Fibroblast of the aortic adventitia (primary cell): ENCODE results near the gene PARK7. TPM values are rescaled to one million over a fixed set of nuclear protein-coding genes. Genes with fewer than 3 reads are reported as not detected.

Experiments
- DNase-seq: peaks from one replicate; pipeline ENCODE4 v3.0.0-alpha.2; 2010; ENCODE audit warnings: low read depth
- H3K4me3 ChIP-seq: 2 replicates; pipeline ENCODE4 v1.5.1; 2011; ENCODE audit warnings: low read depth, mild to moderate bottlenecking, control low read depth, low read length, moderate library complexity
- CTCF ChIP-seq: IDR thresholded peaks from 2 replicates; pipeline ENCODE4 v1.5.1; 2011; ENCODE audit warnings: mild to moderate bottlenecking, low read length, control low read depth, inconsistent platforms; ENCODE audit not compliant: insufficient read depth
- total RNA-seq: library from RNA; depleted of rRNA; stranded (reverse); fragments of >200 nt; gene quantifications from 2 replicates; pipeline ENCODE4 v1.2.3, GENCODE V29; 2012; ENCODE audit warnings: low replicate concordance

PARK7 gene
- total RNA-seq, 1 donor: 243 TPM

GRCh38 chr1:8023287-8023994, 61.9 kb downstream of the PARK7 start:
- DNase-seq: no peak

GRCh38 chr1:8023995-8024313, 62.4 kb downstream of the PARK7 start:
- peak overlapping the region; percentile 86 for H3K4me3 ChIP-seq
- DNase-seq: no peak
- TF ChIP-seq CTCF: no peak

More at GRCh38 chr1:8023287-8023994, 61.9 kb downstream of the PARK7 start:
- no peak for TF ChIP-seq CTCF
- peak overlapping the region; percentile 86 for H3K4me3 ChIP-seq

GRCh38 chr1:8024329-8024728, 62.8 kb downstream of the PARK7 start:
- DNase-seq: no peak
- H3K4me3 ChIP-seq: peak overlapping the region; percentile 86
- no peak for TF ChIP-seq CTCF

GRCh38 chr1:8025061-8025670, 63.7 kb downstream of the PARK7 start:
- TF ChIP-seq CTCF: no peak
- H3K4me3 ChIP-seq: peak overlapping the region; percentile 86
- DNase-seq: peak; percentile 53

- TF ChIP-seq CTCF: no peak
- no peak for DNase-seq
- H3K4me3 ChIP-seq: peak overlapping the region; percentile 86
Observed at GRCh38 chr1:8025671-8026144, 64.2 kb downstream of the PARK7 start.

- peak; percentile 94 for DNase-seq
- TF ChIP-seq CTCF: no peak
- H3K4me3 ChIP-seq: peak within 1 kb of the TSS; percentile 86
Observed at GRCh38 chr1:8026153-8026975, 64.9 kb downstream of the PARK7 start, which contains the start of gene ERRFI1. ERRFI1 (minus strand) TSS chr1:8026309; CDS start chr1:8015619, 10,690 bp downstream.
